PC-3 (cell line): Measurements from ENCODE around the gene STRIP2. TPM values are rescaled to one million over a fixed set of nuclear protein-coding genes. Genes with fewer than 3 reads are reported as not detected.
A peak's percentile ranks its signal among the peaks of the same experiment; 100 is the strongest.

Experiments used
- ATAC-seq: fragments of 200-7000 bp; cut with Tn5 transposase; 2 replicates; pipeline ENCODE4 v1.9.1; 2020; ENCODE audit warnings: mild to moderate bottlenecking, moderate library complexity
- BruUV-seq: library from RNA; stranded (reverse); fragments of 400-500 nt; replicated peaks from 2 replicates; lab custom pipeline; 2021; lab: Mats Ljungman, UMichigan
- CTCF ChIA-PET: fragments of 300-600 bp; sonication (Branson Sonifier 250); formaldehyde crosslinking; loops from one replicate; lab custom pipeline; 2022; ENCODE audit warnings: antibody characterized with exemption; lab: Charles Lee
- POLR2A ChIA-PET: fragments of 300-600 bp; sonication (Branson Sonifier 250); formaldehyde crosslinking; loops from one replicate; lab custom pipeline; 2022; ENCODE audit warnings: antibody characterized with exemption; ENCODE audit not compliant: unreplicated experiment; lab: Charles Lee
- DNase-seq: peaks from one replicate; pipeline ENCODE4 v3.0.0-alpha.2; 2015
- H2AFZ ChIP-seq: fragments of 300-600 bp; sonication (generic); 2 replicates; pipeline ENCODE4 v1.6.0; 2016; ENCODE audit warnings: antibody characterized with exemption, low read length
- H3F3A ChIP-seq: fragments of 300-600 bp; sonication (generic); one replicate; pipeline ENCODE4 v1.6.0; 2017; ENCODE audit warnings: antibody characterized with exemption, low read length, control low read depth, mild to moderate bottlenecking; ENCODE audit not compliant: unreplicated experiment
- H3K27ac ChIP-seq: fragments of 300-600 bp; sonication (generic); 2 replicates; pipeline ENCODE4 v1.5.1; 2016; ENCODE audit warnings: mild to moderate bottlenecking, low read length
- H3K27me3 ChIP-seq: fragments of 300-600 bp; sonication (generic); 2 replicates; pipeline ENCODE4 v1.6.1; 2016; ENCODE audit warnings: low read length, mixed read lengths
- H3K36me3 ChIP-seq: fragments of 300-600 bp; sonication (generic); 2 replicates; pipeline ENCODE4 v1.6.1; 2016; ENCODE audit warnings: low read depth, mixed run types, low read length, mixed read lengths
- H3K4me1 ChIP-seq: fragments of 300-600 bp; sonication (generic); 2 replicates; pipeline ENCODE4 v1.5.1; 2016; ENCODE audit warnings: low read length; ENCODE audit not compliant: insufficient read depth
- H3K4me2 ChIP-seq: fragments of 300-600 bp; sonication (generic); 2 replicates; pipeline ENCODE4 v1.6.0; 2016; ENCODE audit warnings: low read length
- H3K4me3 ChIP-seq: fragments of 300-600 bp; sonication (generic); 2 replicates; pipeline ENCODE4 v1.5.1; 2016; ENCODE audit warnings: mild to moderate bottlenecking, low read length, mixed read lengths
- H3K79me2 ChIP-seq: fragments of 300-600 bp; sonication (generic); 2 replicates; pipeline ENCODE4 v1.6.1; 2017; ENCODE audit warnings: low read length, mixed read lengths
- H3K9ac ChIP-seq: fragments of 300-600 bp; sonication (generic); 2 replicates; pipeline ENCODE4 v1.6.0; 2016; ENCODE audit warnings: mild to moderate bottlenecking, low read length
- H3K9me2 ChIP-seq: fragments of 300-600 bp; sonication (generic); replicated peaks from 2 replicates; pipeline ENCODE4 v1.6.1; 2016; ENCODE audit warnings: mixed run types, low read length, mixed read lengths
- H3K9me3 ChIP-seq: fragments of 300-600 bp; sonication (generic); 2 replicates; pipeline ENCODE4 v1.6.1; 2016; ENCODE audit warnings: low read length, mixed read lengths
- H4K20me1 ChIP-seq: fragments of 300-600 bp; sonication (generic); 2 replicates; pipeline ENCODE4 v1.6.1; 2016; ENCODE audit warnings: low read length, mixed read lengths
- CTCF ChIP-seq: fragments of 300-600 bp; sonication (generic); conservative IDR thresholded peaks from 2 replicates; pipeline ENCODE4 v1.5.1; 2017; ENCODE audit warnings: antibody characterized with exemption, low read depth, mild to moderate bottlenecking, low read length
- EZH2 ChIP-seq: fragments of 300-600 bp; sonication (generic); IDR thresholded peaks from one replicate; pipeline ENCODE4 v1.6.1; 2017; ENCODE audit warnings: antibody characterized with exemption, mild to moderate bottlenecking, low read length; ENCODE audit not compliant: unreplicated experiment
- EZH2phosphoT487 ChIP-seq: fragments of 300-600 bp; sonication (generic); IDR thresholded peaks from 2 replicates; pipeline ENCODE4 v1.6.1; 2018; ENCODE audit warnings: mild to moderate bottlenecking, antibody characterized with exemption, low read length, borderline replicate concordance
- intact Hi-C: fragments of 100-400 bp; cut with micrococcal nuclease; formaldehyde crosslinking; loops from 2 replicates; pipeline ENCODE4 v1.9.0; 2023
- total RNA-seq: library from RNA; depleted of rRNA; stranded (reverse); fragments of >200 nt; gene quantifications from 2 replicates; pipeline ENCODE4 v1.2.3, GENCODE V29; 2014

STRIP2 gene
- total RNA-seq, 1 experiment from 2014 or later = 7.5 TPM

GRCh38 chr7:129493555-129493954 is 59.3 kb downstream of the STRIP2 start:
- ATAC-seq = peak; percentile 62
- DNase-seq = peak; percentile 25
- POLR2A ChIA-PET = interaction anchor here (0.6 to 0.9 kb wide), 2 partner anchors 118 to 337 kb away, joined by 3 to 4 read pairs; partner anchors contain the start of gene NRF1
- CTCF ChIA-PET = interaction anchor here (0.5 to 1.5 kb wide), 8 partner anchors 22 to 246 kb away, joined by 3 to 7 read pairs (median 3); no protein-coding TSS in a partner anchor
- no peak overlapping the region for H3K4me3 ChIP-seq
- H3K79me2 ChIP-seq = no peaks in the 10 kb centered on the region
- H3F3A ChIP-seq = no peaks in the 10 kb centered on the region
- H3K36me3 ChIP-seq = no peaks in the 10 kb centered on the region
- H2AFZ ChIP-seq = no peak overlapping the region
- no peaks in the 10 kb centered on the region for H3K9me3 ChIP-seq
- H4K20me1 ChIP-seq = no peaks in the 10 kb centered on the region
- intact Hi-C loops = loop anchor here (5.0 kb wide), 1 partner anchor 149 kb away; no protein-coding TSS in a partner anchor
- H3K27ac ChIP-seq = peak overlapping the region; percentile 46
- no peaks in the 10 kb centered on the region for H3K9me2 ChIP-seq
- H3K27me3 ChIP-seq = no peaks in the 10 kb centered on the region
- H3K9ac ChIP-seq = no peak overlapping the region
- no peak for TF ChIP-seq EZH2
- TF ChIP-seq EZH2phosphoT487 = no peak
- TF ChIP-seq CTCF = peak; percentile 49; the same call in 1 of the 2 replicates
- H3K4me2 ChIP-seq = peak overlapping the region; percentile 40
- H3K4me1 ChIP-seq = peaks cover 17% of the 10 kb centered on the region
- BruUV-seq = no TSS peak

DNA sequence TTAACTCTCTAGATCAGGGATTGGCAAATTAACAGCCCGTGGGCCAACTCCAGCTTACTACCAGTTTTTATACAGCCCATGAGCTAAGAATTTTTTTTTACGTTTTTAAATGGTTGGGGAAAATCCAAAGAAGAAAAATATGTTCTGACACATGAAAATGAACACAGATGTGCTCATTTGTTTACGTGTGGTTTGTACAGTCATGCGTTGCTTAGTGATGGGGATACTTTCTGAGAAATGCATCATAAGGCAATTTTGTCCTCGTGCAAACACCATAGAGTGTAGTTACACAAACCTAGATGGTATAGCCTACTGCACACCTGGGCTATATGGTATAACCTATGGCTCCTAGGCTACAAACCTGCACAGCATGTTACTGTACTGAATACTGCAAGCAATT is 59.8 kb downstream of the STRIP2 start:
- ChIA-PET POLR2A (interaction anchor here (0.6 to 0.9 kb wide), 2 partner anchors 118 to 337 kb away, joined by 3 to 4 read pairs; partner anchors contain the start of gene NRF1), CTCF (interaction anchor here (0.5 to 1.5 kb wide), 7 partner anchors 22 to 245 kb away, joined by 3 to 7 read pairs (median 3); no protein-coding TSS in a partner anchor)
- no peak overlapping the region for H2AFZ ChIP-seq
- H3K9me2 ChIP-seq = no peaks in the 10 kb centered on the region
- DNase-seq (peak; percentile 78), ATAC-seq (peak; percentile 96)
- H3K4me3 ChIP-seq = no peak overlapping the region
- intact Hi-C loops = loop anchor here (5.0 kb wide), 1 partner anchor 148 kb away; no protein-coding TSS in a partner anchor
- no peak overlapping the region for H3K9ac ChIP-seq
- H3K9me3 ChIP-seq = no peaks in the 10 kb centered on the region
- BruUV-seq = no TSS peak
- no peaks in the 10 kb centered on the region for H3K79me2 ChIP-seq
- H4K20me1 ChIP-seq = no peaks in the 10 kb centered on the region
- no peaks in the 10 kb centered on the region for H3K36me3 ChIP-seq
- H3K27me3 ChIP-seq = no peaks in the 10 kb centered on the region
- H3K4me2 ChIP-seq = peak overlapping the region; percentile 40
- H3K4me1 ChIP-seq = peaks cover 16% of the 10 kb centered on the region
- peak overlapping the region; percentile 46 for H3K27ac ChIP-seq
- TF ChIP-seq CTCF (no peak), EZH2phosphoT487 (no peak), EZH2 (no peak)
- no peaks in the 10 kb centered on the region for H3F3A ChIP-seq

- H3K36me3 ChIP-seq = no peaks in the 10 kb centered on the region
- intact Hi-C loops = no loop called here
- no peak overlapping the region for H3K27ac ChIP-seq
- no peaks in the 10 kb centered on the region for H3K9me3 ChIP-seq
- no peak overlapping the region for H2AFZ ChIP-seq
- DNase-seq (no peak), ATAC-seq (no peak)
- no peak overlapping the region for H3K9ac ChIP-seq
- TF ChIP-seq CTCF = no peak
- no peak for TF ChIP-seq EZH2phosphoT487
- TF ChIP-seq EZH2 = no peak
- no peaks in the 10 kb centered on the region for H3K9me2 ChIP-seq
- peaks cover 12% of the 10 kb centered on the region for H3K4me1 ChIP-seq
- H4K20me1 ChIP-seq = no peaks in the 10 kb centered on the region
- H3F3A ChIP-seq = no peaks in the 10 kb centered on the region
- H3K79me2 ChIP-seq = no peaks in the 10 kb centered on the region
- no peak overlapping the region for H3K4me2 ChIP-seq
- H3K4me3 ChIP-seq = no peak overlapping the region
- H3K27me3 ChIP-seq = no peaks in the 10 kb centered on the region
- CTCF ChIA-PET = no interaction called here
- BruUV-seq = no TSS peak
- POLR2A ChIA-PET = no interaction called here
Observed at GRCh38 chr7:129495987-129496386, 61.8 kb downstream of the STRIP2 start.
